ENCODE measurements around the gene CBR4.

DNA sequence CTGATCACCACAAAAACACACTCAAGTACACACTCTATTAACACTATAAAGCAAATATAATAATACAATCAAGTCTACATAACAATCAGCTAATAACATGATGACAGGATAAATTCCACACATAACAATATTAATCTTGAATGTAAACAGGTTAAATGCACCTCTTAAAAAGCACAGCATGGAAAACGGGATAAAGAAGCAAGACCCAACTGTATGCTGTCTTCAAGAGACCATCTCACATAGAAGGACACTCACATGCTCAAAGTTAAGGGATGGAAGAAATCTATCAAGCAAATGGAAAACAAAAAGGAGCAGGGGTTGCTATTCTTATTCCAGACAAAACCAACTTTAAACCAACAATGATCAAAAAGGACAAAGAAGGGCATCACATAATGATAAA is 28.1 kb downstream of the CBR4 start:
- TF ChIP-seq REST (IDR thresholded peaks at IDR 0.05; ENCODE audit: insufficient read depth in 1 of 2, low read depth in 2 of 2, low read length in 2 of 2) (no peak), POLR2AphosphoS5 (IDR thresholded peaks at IDR 0.05; ENCODE audit: low read depth, low read length) (no peak)
